Activated T-cell treated with anti-CD3 and anti-CD28 coated beads for 1 hour (primary cell): ENCODE measurements around the gene MICAL3.

Source experiments
- DNase-seq: peaks from one replicate; pipeline ENCODE4 v3.0.0-alpha.2; 2020; ENCODE audit warnings: low read depth

The MICAL3 gene

GRCh38 chr22:17792299-17792698 lies 232.1 kb downstream of the MICAL3 start:
- no peak for DNase-seq

DNA sequence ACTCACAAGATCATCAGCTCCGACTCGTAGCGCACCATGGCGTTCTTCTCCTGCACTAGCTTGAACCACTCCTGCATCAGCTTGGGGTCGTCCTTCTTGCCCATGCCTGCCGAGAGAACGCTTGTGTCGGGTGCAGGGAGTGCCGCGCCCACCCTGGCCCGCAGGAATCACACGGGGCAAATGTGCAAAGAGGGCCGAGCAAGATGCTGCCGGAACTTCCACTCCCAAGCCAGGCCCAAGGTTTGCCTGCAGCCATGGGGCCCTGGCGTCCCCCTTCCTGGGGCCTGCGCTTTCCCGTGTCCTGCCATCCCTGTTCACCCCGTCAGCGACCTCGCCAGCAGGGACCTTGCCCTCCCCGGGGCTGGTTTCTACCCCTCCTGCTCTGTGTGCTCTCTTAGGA lies 233.2 kb downstream of the MICAL3 start:
- DNase-seq = no peak

DNA sequence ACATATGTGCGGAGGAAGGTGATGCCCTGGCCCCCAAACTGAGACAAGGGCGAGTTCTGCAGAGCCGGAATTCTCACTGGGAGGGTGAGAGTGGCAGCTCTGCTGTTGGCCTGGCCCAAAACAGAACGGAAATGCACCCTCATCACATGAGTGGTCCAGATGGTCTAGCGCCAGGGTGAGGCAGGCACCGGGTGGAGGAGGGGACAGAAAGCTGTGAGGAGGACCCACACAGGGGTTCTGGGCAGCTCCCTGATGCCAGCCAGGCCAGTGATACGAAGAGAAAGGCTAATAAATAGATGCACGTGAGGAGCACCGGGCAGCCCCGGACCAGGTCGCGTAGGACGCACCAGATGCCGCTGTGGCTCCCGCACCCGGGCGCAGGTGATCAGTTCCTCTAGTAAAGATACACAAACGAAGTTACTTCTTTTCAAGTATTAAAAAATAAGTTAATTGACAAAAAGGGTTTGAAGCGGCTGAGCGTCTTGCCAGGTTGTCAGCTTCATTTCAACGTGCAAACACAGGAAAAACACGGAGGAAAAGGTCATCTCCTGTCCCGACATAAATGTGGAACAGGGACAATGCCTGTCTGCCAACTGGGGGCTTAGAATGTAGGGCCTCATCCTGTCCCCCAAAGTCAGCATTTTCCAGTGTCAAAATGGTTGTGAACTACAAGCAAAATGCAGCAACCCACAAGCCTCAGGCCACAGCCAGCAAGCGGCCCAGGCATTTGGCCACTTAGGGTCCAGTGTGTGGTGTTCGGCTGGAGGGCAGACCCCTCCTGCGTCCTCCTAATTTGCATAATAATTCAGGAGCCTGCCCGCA lies 234.8 kb downstream of the MICAL3 start:
- no peak for DNase-seq

DNA sequence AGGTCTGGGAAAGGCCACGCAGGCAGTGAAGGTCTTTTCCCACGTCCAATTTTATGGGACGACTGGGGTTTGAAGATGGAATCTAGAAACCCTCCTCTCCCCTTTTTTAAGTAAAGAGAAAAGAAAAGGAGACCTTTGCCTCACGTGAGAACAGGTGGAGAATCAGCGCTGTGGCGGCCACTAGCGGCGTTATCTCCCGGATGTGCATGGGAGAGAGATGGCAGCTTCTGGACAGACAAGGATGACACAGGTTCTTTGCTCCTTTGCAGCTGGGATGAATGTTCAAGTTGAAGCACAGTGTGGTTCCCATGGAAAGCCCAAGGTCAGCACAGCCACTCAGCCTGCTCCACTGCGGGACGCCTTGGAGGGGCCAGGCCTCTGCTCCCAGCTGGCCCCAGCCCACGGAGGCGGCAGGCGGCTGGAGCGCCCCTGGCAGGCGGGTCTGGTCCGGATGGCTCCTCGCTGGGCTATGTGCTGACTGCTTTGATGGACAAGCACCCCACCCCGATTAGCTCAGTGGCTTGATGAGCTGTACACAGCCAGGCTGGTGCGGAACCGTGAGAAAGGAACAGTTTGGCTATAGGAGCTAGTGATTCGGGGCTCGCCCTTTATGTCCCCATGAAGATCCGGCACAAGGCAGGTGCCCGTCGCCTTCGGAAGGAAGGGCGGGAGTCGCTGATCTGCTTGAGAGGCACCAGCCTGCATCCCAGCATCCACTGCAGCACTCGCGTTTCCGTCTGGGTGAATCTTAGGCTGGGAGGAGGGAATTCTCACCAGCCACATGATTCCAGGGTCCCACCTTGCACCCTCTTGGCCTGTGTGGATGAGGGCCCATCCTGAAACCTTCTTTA lies 235.6 kb downstream of the MICAL3 start:
- DNase-seq = no peak

GRCh38 chr22:17787716-17788330 lies 236.5 kb downstream of the MICAL3 start:
- no peak for DNase-seq

DNA sequence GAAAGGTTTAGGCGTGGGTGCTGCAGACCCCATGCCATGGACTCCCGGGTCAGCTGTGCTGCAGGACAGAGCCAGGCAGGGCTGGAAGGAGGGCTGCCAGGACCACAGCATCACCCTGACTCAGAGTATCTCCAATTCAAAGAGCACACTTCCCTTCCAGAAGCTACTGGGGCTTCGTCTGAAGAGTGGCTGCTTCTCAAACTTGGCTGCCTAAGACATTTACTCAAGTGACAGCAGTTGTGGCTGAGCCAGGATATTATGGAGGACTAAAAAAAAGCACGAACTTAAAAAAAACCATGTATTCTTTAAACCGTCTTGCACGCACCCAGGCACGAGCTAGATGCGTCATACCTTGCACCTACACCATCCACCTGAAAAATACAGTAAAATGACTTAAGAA lies 237.1 kb downstream of the MICAL3 start:
- DNase-seq = no peak

GRCh38 chr22:17786435-17787161 lies 237.8 kb downstream of the MICAL3 start:
- DNase-seq = no peak

- DNase-seq = peak; percentile 70
Observed at GRCh38 chr22:17785185-17786184, 238.9 kb downstream of the MICAL3 start.

DNA sequence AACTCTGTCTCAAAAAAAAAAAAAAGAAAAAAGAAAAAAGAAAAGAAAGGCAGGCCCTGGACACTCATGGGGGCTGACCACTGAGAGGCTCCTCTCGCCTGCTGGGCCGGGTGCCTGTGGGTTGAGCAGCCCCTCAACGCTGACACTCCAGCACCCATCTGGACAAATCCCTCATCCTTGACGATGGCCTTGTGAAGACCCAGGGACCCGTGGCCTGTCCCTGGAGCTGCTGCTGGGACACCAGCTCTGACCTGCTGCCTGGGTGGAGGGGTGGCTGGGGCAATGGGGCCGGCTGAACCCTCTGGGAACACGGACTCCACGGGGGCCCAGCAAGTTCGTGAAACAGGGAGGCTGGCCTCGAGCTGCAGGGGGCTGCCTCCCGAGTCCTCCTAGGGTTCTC lies 239.6 kb downstream of the MICAL3 start:
- no peak for DNase-seq

GRCh38 chr22:17783773-17784480 lies 240.4 kb downstream of the MICAL3 start:
- no peak for DNase-seq

- no peak for DNase-seq
Observed at GRCh38 chr22:17783312-17783711, 241.0 kb downstream of the MICAL3 start.

- no peak for DNase-seq
Observed at GRCh38 chr22:17782621-17783020, 241.7 kb downstream of the MICAL3 start.

DNA sequence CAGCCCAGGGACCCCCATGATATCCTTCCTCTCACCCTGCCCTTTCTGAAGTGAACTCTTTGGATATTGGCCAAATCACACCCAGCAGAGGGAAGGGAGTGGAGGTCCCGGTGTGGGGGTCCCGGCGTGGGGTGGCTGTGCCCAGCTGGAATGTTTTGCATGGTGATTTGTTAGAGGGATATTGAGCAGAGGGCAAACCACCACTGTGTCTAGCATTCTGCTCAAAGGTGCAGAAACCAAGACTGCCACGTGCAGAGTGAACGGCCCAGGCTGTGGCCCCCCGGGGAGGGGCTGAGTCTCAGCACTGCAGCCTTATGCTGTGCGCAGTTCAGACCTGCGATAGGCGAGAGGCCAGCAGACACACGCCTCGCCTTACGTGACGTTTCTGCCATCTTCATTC lies 242.2 kb downstream of the MICAL3 start:
- DNase-seq = no peak

DNA sequence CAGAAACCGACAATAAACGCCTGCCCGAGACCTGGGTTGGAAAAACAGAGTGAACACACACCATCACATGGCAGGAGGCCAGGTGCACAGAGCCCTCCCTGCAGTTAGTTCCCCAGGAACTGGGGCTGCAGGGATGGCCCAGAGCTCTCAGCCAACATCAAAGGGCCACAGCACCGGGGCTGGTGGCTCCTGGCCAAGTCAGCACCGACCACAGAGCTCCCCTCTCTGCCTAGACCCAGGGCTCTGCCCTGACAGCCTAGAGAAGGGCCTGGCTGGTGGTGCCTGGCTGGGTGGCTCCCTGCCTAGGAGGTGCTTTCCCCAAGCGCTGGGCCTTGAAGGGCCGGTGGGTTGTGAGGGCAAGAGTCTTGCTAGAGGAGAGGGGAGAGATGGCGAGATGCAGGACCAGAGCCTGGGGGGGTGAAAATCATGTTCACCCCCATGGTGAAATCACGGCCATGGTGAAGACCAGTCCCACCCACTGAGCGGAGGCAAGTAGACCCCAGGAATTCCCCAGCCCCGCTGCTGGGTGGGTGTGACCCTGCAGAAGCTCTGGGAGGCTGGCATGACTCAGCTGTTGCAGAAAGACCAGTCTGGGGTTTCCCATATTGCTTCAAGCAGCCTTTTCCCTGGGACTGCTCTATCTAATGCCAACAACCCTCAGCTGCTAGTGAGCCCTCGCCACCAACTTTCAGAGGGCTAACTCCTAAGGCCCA lies 242.9 kb downstream of the MICAL3 start:
- DNase-seq = no peak

DNA sequence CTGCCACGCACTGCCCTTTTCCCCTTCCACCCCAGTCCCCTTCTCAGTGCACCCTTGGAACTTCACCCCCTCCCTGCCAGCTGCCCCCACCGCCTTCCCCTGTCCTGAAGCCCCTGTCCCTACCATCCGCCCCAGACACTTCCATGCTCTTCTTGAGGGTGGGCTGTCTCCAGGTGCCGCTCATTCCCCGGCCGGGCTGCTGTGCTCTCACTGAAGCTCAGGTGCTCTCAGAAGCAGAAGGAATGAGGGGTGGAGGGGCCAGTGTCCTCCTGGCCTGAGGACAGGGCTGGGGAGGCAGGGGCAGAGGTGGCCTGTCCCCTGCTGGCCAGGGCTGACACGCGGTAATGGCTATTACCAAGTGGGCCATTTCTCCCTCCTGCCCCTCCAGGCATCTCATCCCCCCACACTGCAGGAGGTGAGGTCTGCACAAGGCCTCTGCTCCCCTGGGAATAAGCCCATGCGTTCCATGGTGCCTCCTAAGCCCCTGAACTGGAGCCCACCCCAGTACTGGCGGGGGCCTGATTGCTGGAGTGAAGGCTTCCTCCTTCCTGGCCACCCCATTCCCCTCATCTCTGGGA lies 243.5 kb downstream of the MICAL3 start:
- DNase-seq = no peak

- no peak for DNase-seq
Observed at GRCh38 chr22:17780116-17780740, 244.1 kb downstream of the MICAL3 start.

GRCh38 chr22:17779286-17780115 lies 244.9 kb downstream of the MICAL3 start:
- no peak for DNase-seq
